ENCODE results near the gene PPARG. TPM values are rescaled to one million over a fixed set of nuclear protein-coding genes. Genes with fewer than 3 reads are reported as not detected.

Gene PPARG
- total RNA-seq, 1 experiment from 2014 or later, result 61.5 TPM

- BruUV-seq (replicated peaks), result no TSS peak
- H4K20me1 ChIP-seq (ENCODE audit: insufficient read depth), result no peaks in the 10 kb centered on the region
- POLR2A ChIA-PET (ENCODE audit: unreplicated experiment), result no interaction called here
Measured at GRCh38 chr3:12399226-12399625, 110.4 kb downstream of the PPARG start.

GRCh38 chr3:12400616-12401194 is 111.8 kb downstream of the PPARG start:
- ChIA-PET CTCF (no interaction called here), POLR2A (ENCODE audit: unreplicated experiment) (interaction anchor here (0.6 kb wide), 1 partner anchor 519 kb away, joined by 5 read pairs; no protein-coding TSS in a partner anchor)
- peaks cover 78% of the 10 kb centered on the region for H3F3A ChIP-seq (ENCODE audit: insufficient read depth, low read depth)
- H3K79me2 ChIP-seq (ENCODE audit: low read depth), result peaks cover 17% of the 10 kb centered on the region
- peaks cover 61% of the 10 kb centered on the region for H3K4me1 ChIP-seq (replicated peaks; ENCODE audit: insufficient read depth)
- H3K36me3 ChIP-seq (ENCODE audit: low read depth), result peaks cover 58% of the 10 kb centered on the region
- no peak for TF ChIP-seq CTCF (conservative IDR thresholded peaks at IDR 0.05)
- TF ChIP-seq EZH2 (IDR thresholded peaks at IDR 0.05; ENCODE audit: low read depth), result no peak
- no peak overlapping the region for H2AFZ ChIP-seq
- DNase-seq, result peak in 1 of 2 experiments; percentile 45
- no peaks in the 10 kb centered on the region for H3K9me3 ChIP-seq (ENCODE audit: insufficient read depth, low read depth)
- H3K27ac ChIP-seq, result peak overlapping the region; percentile 96
- no peaks in the 10 kb centered on the region for H3K27me3 ChIP-seq (ENCODE audit: insufficient read depth, low read depth)
- H3K4me3 ChIP-seq, result no peak overlapping the region
- intact Hi-C loops (cut with micrococcal nuclease; ENCODE audit: unreplicated experiment), result no loop called here
- H3K4me2 ChIP-seq, result peak overlapping the region; percentile 10
- BruUV-seq (replicated peaks), result no TSS peak
- H3K9me2 ChIP-seq (ENCODE audit: insufficient read depth), result no peaks in the 10 kb centered on the region
- no peaks in the 10 kb centered on the region for H4K20me1 ChIP-seq (ENCODE audit: insufficient read depth)

More at GRCh38 chr3:12399226-12399625, 110.4 kb downstream of the PPARG start:
- no peaks in the 10 kb centered on the region for H3K27me3 ChIP-seq (ENCODE audit: insufficient read depth, low read depth)
- CTCF ChIA-PET, result no interaction called here
- TF ChIP-seq CTCF (conservative IDR thresholded peaks at IDR 0.05) (no peak), EZH2 (IDR thresholded peaks at IDR 0.05; ENCODE audit: low read depth) (no peak)
- intact Hi-C loops (cut with micrococcal nuclease; ENCODE audit: unreplicated experiment), result no loop called here
- no peaks in the 10 kb centered on the region for H3K9me2 ChIP-seq (ENCODE audit: insufficient read depth)
- H3K36me3 ChIP-seq (ENCODE audit: low read depth), result peaks cover 67% of the 10 kb centered on the region
- peaks cover 68% of the 10 kb centered on the region for H3F3A ChIP-seq (ENCODE audit: insufficient read depth, low read depth)
- peak overlapping the region; percentile 96 for H3K27ac ChIP-seq
- no peak overlapping the region for H3K4me2 ChIP-seq
- peaks cover 23% of the 10 kb centered on the region for H3K79me2 ChIP-seq (ENCODE audit: low read depth)
- H3K4me3 ChIP-seq, result no peak overlapping the region
- H3K4me1 ChIP-seq (replicated peaks; ENCODE audit: insufficient read depth), result peaks cover 50% of the 10 kb centered on the region
- H3K9me3 ChIP-seq (ENCODE audit: insufficient read depth, low read depth), result no peaks in the 10 kb centered on the region
- no peak for DNase-seq
- no peak overlapping the region for H2AFZ ChIP-seq

GRCh38 chr3:12401208-12401607 is 112.3 kb downstream of the PPARG start:
- Histone ChIP-seq H3K9me2 (ENCODE audit: insufficient read depth) (no peaks in the 10 kb centered on the region), H3K79me2 (ENCODE audit: low read depth) (peaks cover 16% of the 10 kb centered on the region), H3K36me3 (ENCODE audit: low read depth) (peaks cover 59% of the 10 kb centered on the region), H3F3A (ENCODE audit: insufficient read depth, low read depth) (peaks cover 81% of the 10 kb centered on the region), H3K9me3 (ENCODE audit: insufficient read depth, low read depth) (no peaks in the 10 kb centered on the region), H3K27ac (peak overlapping the region; percentile 96), H3K4me3 (no peak overlapping the region), H4K20me1 (ENCODE audit: insufficient read depth) (no peaks in the 10 kb centered on the region), H3K4me1 (replicated peaks; ENCODE audit: insufficient read depth) (peaks cover 65% of the 10 kb centered on the region), H2AFZ (no peak overlapping the region), H3K4me2 (no peak overlapping the region; the same call in 1 of the 2 replicates), H3K27me3 (ENCODE audit: insufficient read depth, low read depth) (no peaks in the 10 kb centered on the region)
- DNase-seq, result no peak
- POLR2A ChIA-PET (ENCODE audit: unreplicated experiment), result interaction anchor here (0.6 kb wide), 1 partner anchor 518 kb away, joined by 5 read pairs; no protein-coding TSS in a partner anchor
- intact Hi-C loops (cut with micrococcal nuclease; ENCODE audit: unreplicated experiment), result no loop called here
- no TSS peak for BruUV-seq (replicated peaks)
- CTCF ChIA-PET, result no interaction called here
- TF ChIP-seq EZH2 (IDR thresholded peaks at IDR 0.05; ENCODE audit: low read depth) (no peak), CTCF (conservative IDR thresholded peaks at IDR 0.05) (no peak)
